Mucosa of stomach (tissue), 1 donor: ENCODE measurements around the gene CFAP20DC.

Experiments
- H3K27me3 ChIP-seq: one replicate; pipeline ENCODE4 v1.7.0; 2013; ENCODE audit warnings: mild to moderate bottlenecking, low read length; ENCODE audit not compliant: control insufficient read depth, insufficient read depth
- H3K36me3 ChIP-seq: one replicate; pipeline ENCODE4 v1.7.0; 2013; ENCODE audit warnings: low read length; ENCODE audit not compliant: control insufficient read depth, insufficient read depth
- H3K4me1 ChIP-seq: one replicate; pipeline ENCODE4 v1.7.0; 2013; ENCODE audit warnings: mild to moderate bottlenecking, low read length; ENCODE audit not compliant: control insufficient read depth, insufficient read depth
- H3K4me3 ChIP-seq: one replicate; pipeline ENCODE4 v1.7.0; 2013; ENCODE audit warnings: low read length
- H3K9ac ChIP-seq: one replicate; pipeline ENCODE4 v1.7.0; 2013; ENCODE audit warnings: mild to moderate bottlenecking, low read length, moderate library complexity
- H3K9me3 ChIP-seq: one replicate; pipeline ENCODE4 v1.7.0; 2013; ENCODE audit warnings: mild to moderate bottlenecking, low read length, moderate library complexity; ENCODE audit not compliant: control insufficient read depth
- donor health status: Pancreatic carcinoma.

CFAP20DC gene

DNA sequence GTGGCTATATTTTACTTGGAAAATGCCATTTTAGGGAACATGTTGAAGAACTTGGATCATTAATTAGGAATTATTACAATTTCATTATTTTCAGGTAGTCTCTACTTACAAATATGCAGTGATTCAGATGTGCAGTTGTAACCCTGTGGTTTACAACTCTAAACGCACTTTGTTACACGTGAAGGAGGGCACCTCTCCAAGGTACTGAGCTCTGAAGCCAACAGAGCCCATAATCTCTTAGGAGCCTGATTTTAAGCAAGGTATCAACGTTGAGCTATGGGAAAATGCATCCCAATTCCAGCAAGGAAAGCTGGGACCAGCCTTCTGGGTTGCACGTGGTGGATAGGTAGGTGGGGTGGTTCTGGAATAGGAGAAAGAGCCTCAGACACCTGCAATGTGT, 301.8 kb downstream of the CFAP20DC start:
- no peak overlapping the region for H3K4me3 ChIP-seq
- H3K4me1 ChIP-seq: no peaks in the 10 kb centered on the region
- H3K36me3 ChIP-seq: no peaks in the 10 kb centered on the region
- no peaks in the 10 kb centered on the region for H3K27me3 ChIP-seq
- H3K9ac ChIP-seq: no peak overlapping the region
- no peaks in the 10 kb centered on the region for H3K9me3 ChIP-seq

DNA sequence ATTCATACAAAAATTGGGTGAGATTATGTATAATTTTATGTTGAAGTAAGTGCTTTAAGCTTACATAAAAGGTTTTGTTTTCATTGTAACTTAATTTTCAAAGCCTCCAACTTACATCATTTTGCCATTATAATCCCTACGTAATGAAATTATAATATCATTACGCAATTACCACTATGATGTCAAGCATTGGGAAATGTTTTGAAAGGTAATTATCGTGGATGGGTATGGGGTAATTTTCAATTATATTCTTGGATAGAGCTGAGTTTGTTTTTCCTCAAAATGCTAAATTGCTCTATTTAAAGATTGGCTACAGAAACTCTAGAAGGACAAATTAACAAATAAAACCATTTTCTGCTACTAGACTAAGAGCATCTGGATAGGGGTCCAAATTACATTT, 303.1 kb downstream of the CFAP20DC start:
- H3K27me3 ChIP-seq: no peaks in the 10 kb centered on the region
- no peaks in the 10 kb centered on the region for H3K4me1 ChIP-seq
- no peaks in the 10 kb centered on the region for H3K36me3 ChIP-seq
- H3K4me3 ChIP-seq: no peak overlapping the region
- no peak overlapping the region for H3K9ac ChIP-seq
- no peaks in the 10 kb centered on the region for H3K9me3 ChIP-seq

DNA sequence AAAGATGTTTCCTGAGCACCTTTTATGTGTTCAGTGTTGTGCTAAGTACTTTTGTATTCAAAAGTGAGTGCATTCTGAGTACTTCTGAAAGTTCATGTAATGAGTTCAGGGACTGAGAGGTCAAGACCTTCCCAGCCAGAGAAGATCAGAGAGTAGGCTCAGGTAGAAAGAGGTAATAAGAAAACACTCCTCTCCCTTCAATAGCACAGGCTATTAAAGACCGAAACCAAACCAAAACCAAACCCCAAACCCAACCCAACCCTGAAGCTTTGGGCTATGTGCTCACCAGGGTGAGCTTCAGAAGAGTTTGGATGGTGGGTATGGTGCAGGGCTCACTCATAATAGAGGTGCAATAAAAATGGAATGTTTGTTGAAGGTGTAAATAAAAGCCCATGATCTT, 306.5 kb downstream of the CFAP20DC start:
- H3K36me3 ChIP-seq: no peaks in the 10 kb centered on the region
- H3K9me3 ChIP-seq: no peaks in the 10 kb centered on the region
- no peaks in the 10 kb centered on the region for H3K4me1 ChIP-seq
- no peak overlapping the region for H3K4me3 ChIP-seq
- H3K27me3 ChIP-seq: no peaks in the 10 kb centered on the region
- no peak overlapping the region for H3K9ac ChIP-seq

DNA sequence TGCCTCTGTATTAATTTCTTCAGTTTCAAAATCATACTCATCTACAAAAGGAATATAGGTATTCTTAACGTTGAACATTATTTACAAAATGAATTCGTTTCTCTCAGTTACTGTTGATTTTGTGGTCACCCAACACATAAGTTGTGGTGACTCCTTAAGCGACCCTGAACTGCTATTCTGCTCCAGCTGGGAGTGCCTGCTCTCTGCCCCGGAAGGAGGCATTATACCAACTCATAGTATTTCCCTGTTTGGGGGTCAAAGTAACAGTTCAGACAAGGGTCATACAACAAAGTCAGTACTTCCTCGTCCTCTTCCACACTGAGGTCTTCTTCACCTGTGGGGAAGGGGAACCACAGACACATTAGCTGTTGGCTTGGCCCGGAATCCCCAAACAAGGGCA, 307.6 kb downstream of the CFAP20DC start:
- Histone ChIP-seq H3K9ac (no peak overlapping the region), H3K9me3 (no peaks in the 10 kb centered on the region), H3K36me3 (no peaks in the 10 kb centered on the region), H3K4me3 (no peak overlapping the region), H3K4me1 (no peaks in the 10 kb centered on the region), H3K27me3 (no peaks in the 10 kb centered on the region)

DNA sequence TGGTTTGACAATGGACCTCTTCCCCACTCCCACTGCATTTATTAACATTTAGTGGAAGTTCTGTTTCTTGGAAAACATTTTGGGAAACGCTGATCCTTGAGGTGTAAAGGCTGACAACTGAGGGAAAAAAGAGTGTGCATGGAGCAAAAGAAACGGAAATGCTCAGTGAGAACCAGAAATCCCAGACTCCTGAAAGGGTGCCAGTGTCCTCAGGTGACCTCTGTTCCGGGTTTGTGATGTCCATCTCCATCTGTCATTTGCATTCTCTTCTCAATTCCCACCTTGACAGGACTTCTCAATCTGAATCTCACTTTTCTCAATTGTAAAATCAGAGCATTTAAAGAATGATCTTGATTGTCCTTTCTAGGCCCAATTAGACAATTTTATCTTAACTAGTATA, 312.2 kb downstream of the CFAP20DC start:
- Histone ChIP-seq H3K36me3 (no peaks in the 10 kb centered on the region), H3K9ac (no peak overlapping the region), H3K4me1 (no peaks in the 10 kb centered on the region), H3K9me3 (no peaks in the 10 kb centered on the region), H3K27me3 (no peaks in the 10 kb centered on the region), H3K4me3 (no peak overlapping the region)

DNA sequence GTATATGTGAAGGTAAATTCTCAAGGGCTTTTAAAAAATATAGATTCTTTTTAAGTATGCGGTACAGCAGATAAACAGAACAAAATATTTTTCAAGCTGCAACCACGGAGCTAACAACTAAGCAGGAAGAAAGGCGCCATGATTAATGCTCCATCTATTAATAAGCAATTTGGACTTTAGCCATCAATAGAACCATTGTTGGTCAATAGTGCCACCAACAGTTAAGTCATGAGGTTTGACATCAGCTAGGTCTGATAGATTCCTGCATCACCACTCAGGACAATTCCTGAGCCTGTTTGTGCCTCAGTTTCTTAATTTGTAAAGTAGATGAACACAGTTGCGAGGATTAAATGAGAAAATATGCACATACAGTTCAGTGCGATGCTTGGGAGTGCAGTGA, 318.2 kb downstream of the CFAP20DC start:
- H3K4me1 ChIP-seq: no peaks in the 10 kb centered on the region
- no peaks in the 10 kb centered on the region for H3K9me3 ChIP-seq
- H3K4me3 ChIP-seq: no peak overlapping the region
- H3K9ac ChIP-seq: no peak overlapping the region
- no peaks in the 10 kb centered on the region for H3K36me3 ChIP-seq
- H3K27me3 ChIP-seq: no peaks in the 10 kb centered on the region

DNA sequence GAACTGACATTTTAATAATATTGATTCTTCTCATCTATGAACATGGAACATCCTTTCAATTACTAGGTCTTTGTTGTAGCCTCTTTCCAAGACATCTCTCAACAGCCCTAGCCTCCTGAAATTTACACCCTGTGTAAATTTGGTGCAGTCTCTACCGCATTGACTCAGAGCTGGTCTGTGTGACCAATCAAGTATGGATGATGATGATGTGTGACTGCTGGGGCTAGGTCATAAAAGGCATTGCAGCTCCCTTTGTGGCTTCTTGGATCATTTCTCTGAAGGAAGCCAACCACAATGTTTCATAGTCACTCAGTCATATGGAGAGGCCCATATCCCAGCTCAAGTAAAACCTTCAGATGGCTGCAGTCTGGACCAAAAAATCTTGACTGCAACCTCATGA, 321.1 kb downstream of the CFAP20DC start:
- H3K4me3 ChIP-seq: no peak overlapping the region
- H3K27me3 ChIP-seq: no peaks in the 10 kb centered on the region
- H3K4me1 ChIP-seq: no peaks in the 10 kb centered on the region
- no peak overlapping the region for H3K9ac ChIP-seq
- H3K36me3 ChIP-seq: no peaks in the 10 kb centered on the region
- H3K9me3 ChIP-seq: no peaks in the 10 kb centered on the region

DNA sequence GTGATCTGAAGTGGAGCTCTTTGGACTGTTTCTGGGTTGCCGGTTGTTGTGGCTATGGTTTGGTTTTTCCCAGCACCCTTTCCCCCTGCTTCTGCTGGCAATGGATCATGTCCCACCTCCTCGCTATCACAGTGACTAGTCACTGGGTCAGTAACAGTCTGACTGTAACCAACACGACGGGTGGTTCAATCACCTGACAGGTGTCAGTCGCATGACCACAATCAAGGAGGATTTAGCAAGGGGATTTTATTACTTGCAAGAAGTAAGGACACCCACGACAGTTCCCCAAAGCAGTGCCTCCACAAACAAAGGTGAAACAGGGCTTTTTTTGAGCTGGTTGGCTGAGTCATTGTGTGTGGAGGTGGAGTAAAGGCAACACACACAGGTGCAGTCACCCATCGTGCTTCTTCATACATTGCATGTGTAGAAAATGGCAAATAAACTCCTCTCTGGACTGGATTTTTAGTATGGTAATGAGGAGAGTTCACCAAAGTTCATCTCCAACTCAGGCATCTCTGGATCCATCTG, 324.4 kb downstream of the CFAP20DC start:
- no peaks in the 10 kb centered on the region for H3K9me3 ChIP-seq
- H3K4me1 ChIP-seq: peaks cover 11% of the 10 kb centered on the region
- no peak overlapping the region for H3K9ac ChIP-seq
- H3K36me3 ChIP-seq: no peaks in the 10 kb centered on the region
- no peak overlapping the region for H3K4me3 ChIP-seq
- H3K27me3 ChIP-seq: no peaks in the 10 kb centered on the region

DNA sequence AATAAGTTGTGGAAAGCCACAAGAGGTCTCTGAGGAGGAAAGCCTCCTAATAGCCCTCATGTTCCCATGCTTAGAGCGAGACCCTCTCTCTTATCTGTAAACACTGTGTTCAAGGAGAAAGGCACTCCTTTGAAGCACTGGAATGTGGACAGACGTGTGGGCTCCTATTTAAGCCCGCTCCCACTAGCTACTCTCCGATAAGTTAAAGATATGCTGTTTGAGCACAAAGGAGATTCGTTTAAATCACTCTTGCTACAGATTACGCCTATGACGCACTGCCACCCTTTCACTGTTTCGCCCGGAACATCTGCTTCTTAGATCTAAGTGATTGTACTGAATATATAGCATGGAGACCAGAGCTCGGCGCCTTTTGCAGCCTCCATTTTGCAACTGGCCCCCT, 325.5 kb downstream of the CFAP20DC start:
- no peaks in the 10 kb centered on the region for H3K9me3 ChIP-seq
- H3K9ac ChIP-seq: no peak overlapping the region
- H3K27me3 ChIP-seq: no peaks in the 10 kb centered on the region
- no peaks in the 10 kb centered on the region for H3K36me3 ChIP-seq
- H3K4me3 ChIP-seq: no peak overlapping the region
- H3K4me1 ChIP-seq: peaks cover 11% of the 10 kb centered on the region

DNA sequence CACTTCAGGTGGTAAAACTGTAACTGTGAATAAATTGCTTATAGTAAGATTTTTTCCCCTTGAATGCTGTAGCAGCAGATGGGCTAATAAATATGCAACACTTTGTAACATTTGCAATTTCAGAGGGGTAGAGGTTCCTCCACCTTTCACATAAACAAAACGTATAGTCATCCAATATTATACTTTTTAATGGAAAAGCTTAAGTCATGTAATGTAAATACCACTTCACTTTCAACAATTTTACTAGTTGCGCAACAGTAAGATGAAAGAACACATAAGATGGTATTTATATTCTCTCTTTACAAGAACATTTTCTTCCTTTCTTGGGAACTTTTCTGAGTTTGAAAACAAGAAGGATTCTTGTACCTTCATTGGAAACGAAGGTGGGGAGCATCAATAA, 326.7 kb downstream of the CFAP20DC start:
- Histone ChIP-seq H3K27me3 (no peaks in the 10 kb centered on the region), H3K4me1 (peaks cover 11% of the 10 kb centered on the region)

DNA sequence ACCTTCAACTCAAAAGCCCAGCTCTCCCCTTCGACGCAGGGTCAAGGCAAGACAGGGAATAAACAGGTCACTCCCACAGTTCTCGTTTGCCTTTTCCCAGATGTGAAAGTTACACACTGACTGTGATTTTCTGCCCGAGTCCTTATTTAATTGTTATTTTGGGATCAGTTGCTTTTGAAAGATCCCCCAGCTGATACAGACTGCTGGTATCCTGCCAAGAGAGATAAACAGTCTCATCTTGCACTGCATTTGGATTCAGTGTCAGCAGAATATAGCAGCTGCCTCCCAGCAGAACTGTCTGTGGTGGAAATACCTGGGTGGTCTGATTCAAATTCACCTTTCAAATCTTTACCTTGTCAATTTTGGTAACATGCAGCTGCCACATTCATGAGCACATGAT, 327.3 kb downstream of the CFAP20DC start:
- Histone ChIP-seq H3K36me3 (no peaks in the 10 kb centered on the region), H3K4me1 (peaks cover 11% of the 10 kb centered on the region), H3K27me3 (no peaks in the 10 kb centered on the region), H3K4me3 (no peak overlapping the region), H3K9me3 (no peaks in the 10 kb centered on the region), H3K9ac (no peak overlapping the region)

More for the DNA sequence above, 326.7 kb downstream of the CFAP20DC start:
- Histone ChIP-seq H3K9me3 (no peaks in the 10 kb centered on the region), H3K4me3 (no peak overlapping the region), H3K9ac (no peak overlapping the region), H3K36me3 (no peaks in the 10 kb centered on the region)

DNA sequence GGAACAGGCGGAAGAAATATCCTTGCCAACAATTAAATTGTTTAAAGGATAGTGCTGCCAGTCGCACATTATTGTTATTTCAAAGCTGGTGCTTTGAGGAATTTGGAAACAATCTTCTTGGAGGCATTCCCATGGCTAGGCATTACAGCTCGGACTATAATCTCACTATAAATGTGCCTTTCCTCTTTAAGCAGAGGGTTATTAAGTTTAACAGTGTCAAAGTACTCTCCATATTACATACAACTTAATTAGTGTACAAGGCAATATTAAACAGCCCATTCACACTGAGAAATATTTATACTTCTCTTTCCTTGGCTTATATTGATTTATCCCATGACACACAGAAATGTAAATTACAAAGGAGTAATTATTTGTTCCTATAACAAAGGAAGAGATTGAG, 329.3 kb downstream of the CFAP20DC start:
- Histone ChIP-seq H3K4me3 (no peak overlapping the region), H3K9ac (no peak overlapping the region), H3K27me3 (no peaks in the 10 kb centered on the region), H3K36me3 (no peaks in the 10 kb centered on the region), H3K4me1 (peaks cover 11% of the 10 kb centered on the region), H3K9me3 (no peaks in the 10 kb centered on the region)

DNA sequence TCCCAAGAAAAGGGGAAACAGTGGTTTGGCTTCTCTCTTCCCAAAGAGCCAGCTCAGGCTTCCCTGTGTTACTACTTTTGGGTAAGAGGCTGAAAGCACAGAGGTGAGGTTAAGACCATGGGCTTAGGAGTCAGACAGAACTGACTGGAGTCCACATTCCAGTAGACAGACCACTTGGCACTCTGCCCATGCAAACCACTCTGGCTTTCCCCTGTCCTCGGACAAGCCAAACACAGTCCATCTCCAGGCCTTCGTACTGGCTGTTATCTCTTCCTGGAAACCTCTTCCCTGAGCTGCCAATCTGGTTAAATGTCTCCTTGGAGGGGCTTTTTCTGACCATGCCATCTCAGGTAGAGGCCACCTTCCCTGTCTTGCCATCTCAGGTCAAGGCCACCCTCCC, 330.1 kb downstream of the CFAP20DC start:
- Histone ChIP-seq H3K4me1 (peaks cover 11% of the 10 kb centered on the region), H3K9me3 (no peaks in the 10 kb centered on the region), H3K36me3 (no peaks in the 10 kb centered on the region), H3K9ac (no peak overlapping the region), H3K27me3 (no peaks in the 10 kb centered on the region), H3K4me3 (no peak overlapping the region)
